Choroid plexus epithelial cell (primary cell): ENCODE results near the gene TRIOBP.

ENCODE experiments used
- DNase-seq: peaks from one replicate; pipeline ENCODE4 v3.0.0-alpha.2; 2010; ENCODE audit warnings: low read depth
- H3K4me3 ChIP-seq: 2 replicates; pipeline ENCODE4 v1.5.1; 2011; ENCODE audit warnings: low read depth, mild to moderate bottlenecking, control low read depth, low read length, moderate library complexity
- CTCF ChIP-seq: conservative IDR thresholded peaks from 2 replicates; pipeline ENCODE4 v1.5.1; 2011; ENCODE audit warnings: low read depth, mild to moderate bottlenecking, control low read depth, inconsistent platforms, low read length, moderate library complexity

Gene TRIOBP

GRCh38 chr22:37669586-37669985 is 27.3 kb upstream of the TRIOBP start:
- no peak for DNase-seq
- no peak for TF ChIP-seq CTCF
- no peak overlapping the region for H3K4me3 ChIP-seq

- no peak overlapping the region for H3K4me3 ChIP-seq
- DNase-seq = no peak
- TF ChIP-seq CTCF = no peak
These were observed 24.5 kb upstream of the TRIOBP start for GRCh38 chr22:37672206-37672919.

- TF ChIP-seq CTCF = no peak
- no peak for DNase-seq
- H3K4me3 ChIP-seq = no peak overlapping the region
These were observed 23.9 kb upstream of the TRIOBP start for GRCh38 chr22:37672920-37673455.

- H3K4me3 ChIP-seq = no peak overlapping the region
- no peak for TF ChIP-seq CTCF
- no peak for DNase-seq
These were observed 22.6 kb upstream of the TRIOBP start for GRCh38 chr22:37674248-37674647.

GRCh38 chr22:37674951-37675929 is 21.6 kb upstream of the TRIOBP start, which contains the start of gene LGALS1:
LGALS1 (plus strand) TSS chr22:37675636; CDS start chr22:37675703, 67 bp downstream.
- peak; percentile 41 for TF ChIP-seq CTCF
- DNase-seq = peak; percentile 97
- H3K4me3 ChIP-seq = peak within 1 kb of the TSS; percentile 80

- DNase-seq = peak; percentile 27
- no peak for TF ChIP-seq CTCF
- peak overlapping the region; percentile 80 for H3K4me3 ChIP-seq
These were observed 20.7 kb upstream of the TRIOBP start for GRCh38 chr22:37675930-37676735.
